SK-N-MC (cell line): Measurements from ENCODE around the gene ANKFN1.

Experiments
- EZH2 ChIP-seq: fragments of 200-600 bp; sonication (generic); IDR thresholded peaks from one replicate; pipeline ENCODE4 v1.6.1; 2017; ENCODE audit warnings: antibody characterized with exemption
- POLR2AphosphoS5 ChIP-seq: IDR thresholded peaks from 2 replicates; pipeline ENCODE4 v1.6.1; 2012; ENCODE audit warnings: mild to moderate bottlenecking, low read depth, low read length, borderline replicate concordance

DNA sequence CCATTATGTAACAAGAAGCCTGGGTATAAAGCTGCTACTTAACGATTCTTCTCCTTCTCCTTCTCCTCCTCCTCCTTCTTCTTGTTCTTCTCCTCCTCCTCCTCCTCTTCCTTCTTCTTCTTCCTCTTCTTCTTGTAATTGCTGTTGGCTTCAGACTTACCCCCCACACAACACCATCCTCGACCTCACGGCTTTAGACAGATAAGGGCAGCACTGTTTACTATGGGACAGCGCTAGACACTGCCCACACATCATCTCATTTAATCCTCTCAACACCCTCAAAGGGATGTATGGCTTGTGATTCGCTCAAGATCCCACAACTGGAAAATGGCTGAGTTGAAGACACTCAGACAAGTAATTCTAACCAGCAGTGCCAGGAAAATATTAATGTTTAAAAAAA is 379.7 kb downstream of the ANKFN1 start:
- no peak for TF ChIP-seq POLR2AphosphoS5
- TF ChIP-seq EZH2 = no peak
